ENCODE measurements around the gene ACSS2. TPM values are rescaled to one million over a fixed set of nuclear protein-coding genes. Genes with fewer than 3 reads are reported as not detected.

The ACSS2 gene, protein sequence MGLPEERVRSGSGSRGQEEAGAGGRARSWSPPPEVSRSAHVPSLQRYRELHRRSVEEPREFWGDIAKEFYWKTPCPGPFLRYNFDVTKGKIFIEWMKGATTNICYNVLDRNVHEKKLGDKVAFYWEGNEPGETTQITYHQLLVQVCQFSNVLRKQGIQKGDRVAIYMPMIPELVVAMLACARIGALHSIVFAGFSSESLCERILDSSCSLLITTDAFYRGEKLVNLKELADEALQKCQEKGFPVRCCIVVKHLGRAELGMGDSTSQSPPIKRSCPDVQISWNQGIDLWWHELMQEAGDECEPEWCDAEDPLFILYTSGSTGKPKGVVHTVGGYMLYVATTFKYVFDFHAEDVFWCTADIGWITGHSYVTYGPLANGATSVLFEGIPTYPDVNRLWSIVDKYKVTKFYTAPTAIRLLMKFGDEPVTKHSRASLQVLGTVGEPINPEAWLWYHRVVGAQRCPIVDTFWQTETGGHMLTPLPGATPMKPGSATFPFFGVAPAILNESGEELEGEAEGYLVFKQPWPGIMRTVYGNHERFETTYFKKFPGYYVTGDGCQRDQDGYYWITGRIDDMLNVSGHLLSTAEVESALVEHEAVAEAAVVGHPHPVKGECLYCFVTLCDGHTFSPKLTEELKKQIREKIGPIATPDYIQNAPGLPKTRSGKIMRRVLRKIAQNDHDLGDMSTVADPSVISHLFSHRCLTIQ
- 131 TPM for total RNA-seq
- long read RNA-seq, transcript ACSS2-202 (18 exons, 3,065 nt): major isoform, 83 of 163 reads
- long read RNA-seq, transcript ACSS2-214 (18 exons, 2,851 nt): minor isoform, 6 of 163 reads
- long read RNA-seq, partial matches to known transcripts: 38 of 163 reads
- long read RNA-seq, other reads (novel, unspliced or antisense): 35 of 163 reads

- Histone ChIP-seq H3K4me1 (peaks cover 52% of the 10 kb centered on the region), H3K27me3 (ENCODE audit: low read depth) (no peaks in the 10 kb centered on the region), H3K9me3 (no peaks in the 10 kb centered on the region), H3K36me3 (no peaks in the 10 kb centered on the region), H3K4me3 (peak within 1 kb of the TSS; percentile 82), H3K27ac (peak within 1 kb of the TSS; percentile 88)
- ATAC-seq (peak; percentile 88 to 94), DNase-seq (no peak)
- intact Hi-C loops (cut with DNase I): no loop called here
- TF ChIP-seq, protein P1, sequence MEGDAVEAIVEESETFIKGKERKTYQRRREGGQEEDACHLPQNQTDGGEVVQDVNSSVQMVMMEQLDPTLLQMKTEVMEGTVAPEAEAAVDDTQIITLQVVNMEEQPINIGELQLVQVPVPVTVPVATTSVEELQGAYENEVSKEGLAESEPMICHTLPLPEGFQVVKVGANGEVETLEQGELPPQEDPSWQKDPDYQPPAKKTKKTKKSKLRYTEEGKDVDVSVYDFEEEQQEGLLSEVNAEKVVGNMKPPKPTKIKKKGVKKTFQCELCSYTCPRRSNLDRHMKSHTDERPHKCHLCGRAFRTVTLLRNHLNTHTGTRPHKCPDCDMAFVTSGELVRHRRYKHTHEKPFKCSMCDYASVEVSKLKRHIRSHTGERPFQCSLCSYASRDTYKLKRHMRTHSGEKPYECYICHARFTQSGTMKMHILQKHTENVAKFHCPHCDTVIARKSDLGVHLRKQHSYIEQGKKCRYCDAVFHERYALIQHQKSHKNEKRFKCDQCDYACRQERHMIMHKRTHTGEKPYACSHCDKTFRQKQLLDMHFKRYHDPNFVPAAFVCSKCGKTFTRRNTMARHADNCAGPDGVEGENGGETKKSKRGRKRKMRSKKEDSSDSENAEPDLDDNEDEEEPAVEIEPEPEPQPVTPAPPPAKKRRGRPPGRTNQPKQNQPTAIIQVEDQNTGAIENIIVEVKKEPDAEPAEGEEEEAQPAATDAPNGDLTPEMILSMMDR (IDR thresholded peaks at IDR 0.05): no peak
Measured at GRCh38 chr20:34876406-34877282, at the start of gene ACSS2. TSS of gene ACSS2 (plus strand) at chr20:34876612. CDS start at chr20:34876646, 34 bp downstream.

DNA sequence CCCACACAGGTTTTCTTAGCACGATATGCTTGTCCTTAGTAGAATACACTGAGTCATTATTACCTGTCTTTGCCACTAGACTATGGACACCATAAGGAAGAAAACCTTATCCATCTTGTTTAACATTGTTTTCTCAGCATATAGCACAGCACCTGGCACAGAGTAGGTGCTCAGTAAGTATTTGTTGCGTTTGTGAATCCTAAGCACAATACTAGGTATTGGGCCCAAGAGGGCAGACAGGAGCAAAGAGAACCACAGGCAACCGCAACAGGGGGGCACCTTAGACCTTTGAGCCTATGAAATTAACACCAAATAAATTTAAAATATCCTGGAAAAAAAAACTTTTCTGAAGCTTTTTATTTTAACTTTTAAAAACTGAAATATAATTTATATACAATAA lies 47.2 kb upstream of the ACSS2 start:
- H3K27me3 ChIP-seq (ENCODE audit: low read depth): no peaks in the 10 kb centered on the region
- TF ChIP-seq, protein P1 (IDR thresholded peaks at IDR 0.05): no peak
- H3K4me3 ChIP-seq: no peak overlapping the region
- DNase-seq: no peak
- peaks cover 7% of the 10 kb centered on the region for H3K4me1 ChIP-seq
- no peak for ATAC-seq
- H3K27ac ChIP-seq: no peak overlapping the region
- H3K9me3 ChIP-seq: no peaks in the 10 kb centered on the region
- no peaks in the 10 kb centered on the region for H3K36me3 ChIP-seq
- intact Hi-C loops (cut with DNase I): no loop called here

GRCh38 chr20:34831936-34832335 lies 44.5 kb upstream of the ACSS2 start:
- no peak overlapping the region for H3K4me3 ChIP-seq
- H3K9me3 ChIP-seq: no peaks in the 10 kb centered on the region
- H3K27me3 ChIP-seq (ENCODE audit: low read depth): no peaks in the 10 kb centered on the region
- H3K4me1 ChIP-seq: no peaks in the 10 kb centered on the region
- DNase-seq (no peak), ATAC-seq (no peak)
- no peaks in the 10 kb centered on the region for H3K36me3 ChIP-seq
- intact Hi-C loops (cut with DNase I): no loop called here
- TF ChIP-seq, protein P1 (IDR thresholded peaks at IDR 0.05): no peak
- no peak overlapping the region for H3K27ac ChIP-seq

DNA sequence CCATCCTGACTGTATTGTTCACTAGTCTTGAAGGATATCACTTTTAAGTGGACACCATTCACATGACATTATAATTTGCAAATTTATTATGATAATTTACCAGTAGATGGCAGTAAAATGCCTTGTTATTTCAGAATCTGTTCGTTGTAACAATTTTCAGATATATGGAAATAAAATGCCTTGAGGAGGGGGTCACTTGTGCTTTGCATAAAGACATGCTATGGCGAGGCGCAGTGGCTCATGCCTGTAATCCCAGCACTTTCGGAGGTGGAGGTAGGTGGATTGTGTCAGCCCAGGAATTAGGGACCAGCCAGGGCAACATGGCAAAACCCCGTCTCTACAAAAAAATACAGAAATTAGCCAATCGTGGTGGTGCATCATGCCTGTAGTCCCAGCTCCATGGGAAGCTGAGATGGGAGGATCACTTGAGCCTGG lies 41.9 kb upstream of the ACSS2 start:
- no peak overlapping the region for H3K27ac ChIP-seq
- H3K27me3 ChIP-seq (ENCODE audit: low read depth): no peaks in the 10 kb centered on the region
- intact Hi-C loops (cut with DNase I): no loop called here
- no peak overlapping the region for H3K4me3 ChIP-seq
- peak in 1 of 2 donors; percentile 45 for ATAC-seq
- TF ChIP-seq, protein P1 (IDR thresholded peaks at IDR 0.05): peak; percentile 47
- H3K4me1 ChIP-seq: no peaks in the 10 kb centered on the region
- H3K36me3 ChIP-seq: no peaks in the 10 kb centered on the region
- no peaks in the 10 kb centered on the region for H3K9me3 ChIP-seq
- no peak for DNase-seq

DNA sequence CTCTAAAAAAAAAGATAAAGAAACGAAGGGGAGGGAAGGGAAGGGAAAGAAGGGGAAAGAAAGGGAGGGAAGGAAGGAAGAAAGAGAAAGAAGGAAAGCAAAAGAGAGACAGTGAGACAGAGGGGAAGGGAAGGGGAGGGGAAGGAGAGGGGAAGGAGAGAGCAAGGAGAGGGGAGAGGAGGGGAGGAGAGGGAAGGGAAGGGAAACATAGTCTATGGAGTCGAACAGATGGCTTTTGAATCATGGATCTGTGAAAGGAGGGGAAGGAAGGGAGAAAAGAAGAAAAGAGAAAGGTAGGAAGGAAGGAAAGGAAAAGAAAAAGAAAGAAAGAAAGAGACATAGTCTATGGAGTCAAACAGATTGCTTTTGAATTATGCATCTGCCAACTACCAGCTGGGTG lies 34.3 kb upstream of the ACSS2 start:
- H3K9me3 ChIP-seq: no peaks in the 10 kb centered on the region
- TF ChIP-seq, protein P1 (IDR thresholded peaks at IDR 0.05): no peak
- no peak for DNase-seq
- no peak for ATAC-seq
- no peak overlapping the region for H3K4me3 ChIP-seq
- H3K4me1 ChIP-seq: no peaks in the 10 kb centered on the region
- no peak overlapping the region for H3K27ac ChIP-seq
- H3K27me3 ChIP-seq (ENCODE audit: low read depth): no peaks in the 10 kb centered on the region
- intact Hi-C loops (cut with DNase I): no loop called here
- peaks cover 7% of the 10 kb centered on the region for H3K36me3 ChIP-seq
